ENCODE measurements around the gene IGIP.

- TF ChIP-seq CTCF (optimal IDR thresholded peaks at IDR 0.05 in 1 of 3, IDR thresholded peaks at IDR 0.05 in 1 of 3, conservative IDR thresholded peaks at IDR 0.05 in 1 of 3; ENCODE audit: extremely low read depth in 1 of 3, insufficient read depth in 2 of 3, low read length in 3 of 3) (no peak), EZH2 (IDR thresholded peaks at IDR 0.05; ENCODE audit: low read length) (no peak)
Observed at GRCh38 chr5:140111011-140111858, 14.5 kb upstream of the IGIP start.
